Neural crest cell (in vitro differentiated cells): ENCODE measurements around the gene DUSP7. TPM values are rescaled to one million over a fixed set of nuclear protein-coding genes. Genes with fewer than 3 reads are reported as not detected.

Source experiments
- DNase-seq: peaks from one replicate; pipeline ENCODE4 v3.0.0; 2021; ENCODE audit warnings: low read depth, mixed read lengths, low spot score
- H3K27ac Mint-ChIP-seq: one replicate; pipeline ENCODE4 v1.8.0; 2021; ENCODE audit warnings: mild to moderate bottlenecking, mixed read lengths; ENCODE audit not compliant: unreplicated experiment
- H3K27me3 Mint-ChIP-seq: 2 replicates; pipeline ENCODE4 v1.8.0; 2021; ENCODE audit warnings: low read depth, mild to moderate bottlenecking, mixed read lengths
- H3K36me3 Mint-ChIP-seq: 2 replicates; pipeline ENCODE4 v1.8.0; 2021; ENCODE audit warnings: low read depth, mild to moderate bottlenecking, mixed read lengths
- H3K4me1 Mint-ChIP-seq: 2 replicates; pipeline ENCODE4 v1.8.0; 2021; ENCODE audit warnings: mixed read lengths
- H3K4me3 Mint-ChIP-seq: one replicate; pipeline ENCODE4 v1.8.0; 2021; ENCODE audit warnings: mild to moderate bottlenecking, mixed read lengths
- H3K9me3 Mint-ChIP-seq: 2 replicates; pipeline ENCODE4 v1.8.0; 2021; ENCODE audit warnings: mixed read lengths
- CTCF ChIP-seq: fragments of 200-600 bp; sonication (generic); conservative IDR thresholded peaks from 2 replicates; pipeline ENCODE4 v1.5.0; 2021; ENCODE audit warnings: antibody characterized with exemption, mild to moderate bottlenecking
- total RNA-seq: library from RNA; stranded (reverse); gene quantifications from 2 replicates; pipeline ENCODE4 v1.2.1, GENCODE V29; 2021

DUSP7 gene
- total RNA-seq, 1 donor from 2014 or later = 24.2 TPM

- Mint-ChIP-seq H3K36me3 (no peaks in the 10 kb centered on the region), H3K27me3 (no peaks in the 10 kb centered on the region), H3K9me3 (no peaks in the 10 kb centered on the region), H3K4me3 (no peak overlapping the region), H3K27ac (no peak overlapping the region), H3K4me1 (peaks cover 30% of the 10 kb centered on the region)
- no peak for TF ChIP-seq CTCF
- DNase-seq = no peak
These were observed 37.9 kb downstream of the DUSP7 start for GRCh38 chr3:52018319-52019000.

DNA sequence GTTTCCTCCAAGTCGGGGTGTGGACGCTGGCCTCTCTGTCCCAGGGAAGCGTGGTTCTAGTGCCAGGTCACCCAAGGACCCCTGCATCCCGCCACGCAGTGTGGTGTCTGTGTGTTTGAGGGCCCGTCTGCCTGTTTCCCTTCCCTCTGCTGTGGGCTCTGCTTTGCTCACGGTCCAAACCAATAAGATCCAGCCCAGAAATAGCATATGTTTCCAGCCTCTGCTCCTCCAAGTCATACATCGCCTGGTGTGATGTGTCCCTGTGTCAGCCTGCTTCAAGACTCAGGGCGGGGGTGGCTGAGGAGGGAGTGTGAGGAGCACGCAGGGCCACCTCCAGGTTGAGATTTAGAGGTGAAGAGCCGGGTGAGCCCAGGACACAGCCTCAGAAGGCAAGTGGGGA lies 38.8 kb downstream of the DUSP7 start:
- Mint-ChIP-seq H3K4me3 (no peak overlapping the region), H3K27ac (no peak overlapping the region), H3K4me1 (peaks cover 23% of the 10 kb centered on the region), H3K27me3 (no peaks in the 10 kb centered on the region), H3K36me3 (no peaks in the 10 kb centered on the region), H3K9me3 (no peaks in the 10 kb centered on the region)
- no peak for DNase-seq
- TF ChIP-seq CTCF = no peak

DNA sequence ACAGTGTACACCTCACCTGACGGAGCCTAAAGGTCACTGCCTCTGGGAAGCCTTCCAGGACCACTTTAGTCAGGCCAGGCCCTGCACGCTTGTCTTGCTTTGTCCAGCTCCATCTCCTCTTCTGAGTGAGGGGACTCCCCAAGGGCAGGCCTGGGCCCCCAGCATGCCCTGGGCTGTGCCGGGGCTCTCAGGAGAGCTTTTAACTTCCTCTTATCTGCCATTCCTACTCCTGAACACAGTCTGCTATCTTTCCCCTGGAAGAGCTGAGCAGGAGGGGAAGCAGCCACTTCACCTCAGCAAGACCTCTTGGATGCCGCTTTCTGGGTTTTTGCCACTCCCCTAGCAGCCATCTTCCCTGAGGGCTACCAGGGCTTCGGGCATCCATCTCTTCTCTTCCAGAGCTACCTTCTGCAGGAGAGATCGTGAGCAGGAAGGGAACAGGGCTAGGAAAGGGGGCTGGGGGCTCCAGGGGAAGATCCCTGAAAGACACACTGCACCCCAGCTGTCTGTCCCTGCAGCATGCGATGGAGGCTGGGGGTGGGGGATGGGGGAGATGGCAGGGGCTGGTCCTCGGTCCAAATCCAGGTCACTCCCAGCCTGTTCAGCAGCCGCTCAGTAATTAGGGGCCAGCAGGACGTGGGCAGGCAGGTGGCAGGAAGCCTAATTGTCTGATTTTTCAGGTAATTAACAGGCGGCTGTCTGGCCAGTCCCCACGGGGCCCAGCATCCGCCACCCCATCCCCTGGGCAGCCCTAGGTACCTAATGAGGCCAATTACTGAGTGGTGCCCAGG lies 40.7 kb downstream of the DUSP7 start:
- Mint-ChIP-seq H3K9me3 (no peaks in the 10 kb centered on the region), H3K27ac (peak overlapping the region; percentile 24), H3K4me3 (no peak overlapping the region), H3K4me1 (peaks cover 12% of the 10 kb centered on the region), H3K36me3 (no peaks in the 10 kb centered on the region), H3K27me3 (no peaks in the 10 kb centered on the region)
- no peak for TF ChIP-seq CTCF
- DNase-seq = no peak

- H3K27ac Mint-ChIP-seq = no peak overlapping the region
- H3K4me3 Mint-ChIP-seq = no peak overlapping the region
- peaks cover 9% of the 10 kb centered on the region for H3K4me1 Mint-ChIP-seq
- DNase-seq = peak; percentile 42
- H3K36me3 Mint-ChIP-seq = no peaks in the 10 kb centered on the region
- no peaks in the 10 kb centered on the region for H3K27me3 Mint-ChIP-seq
- no peaks in the 10 kb centered on the region for H3K9me3 Mint-ChIP-seq
- TF ChIP-seq CTCF = peak; percentile 48
These were observed 41.8 kb downstream of the DUSP7 start for GRCh38 chr3:52014613-52015012.

- Mint-ChIP-seq H3K36me3 (no peaks in the 10 kb centered on the region), H3K9me3 (no peaks in the 10 kb centered on the region), H3K4me3 (no peak overlapping the region), H3K27me3 (no peaks in the 10 kb centered on the region), H3K27ac (no peak overlapping the region), H3K4me1 (peaks cover 4% of the 10 kb centered on the region)
- DNase-seq = no peak
- TF ChIP-seq CTCF = no peak
These were observed 42.4 kb downstream of the DUSP7 start for GRCh38 chr3:52013802-52014598.
